Panc1 (cell line): Measurements from ENCODE around the gene SOWAHD.
"Not testable (repeated sequence)": the region's sequence is repeated elsewhere in the genome, so short reads cannot be mapped to it uniquely, and the experiment has no call there.

ENCODE experiments used
- CTCF ChIP-seq: fragments of 450-650 bp; IDR thresholded peaks from 2 replicates; pipeline ENCODE4 v1.5.1; 2017; ENCODE audit warnings: mild to moderate bottlenecking
- POLR2AphosphoS5 ChIP-seq: IDR thresholded peaks from 2 replicates; pipeline ENCODE4 v1.6.1; 2012; ENCODE audit warnings: mild to moderate bottlenecking, low read depth, low read length, moderate library complexity
- SIN3A ChIP-seq: IDR thresholded peaks from 2 replicates; pipeline ENCODE4 v1.6.1; 2012; ENCODE audit warnings: low read depth, mild to moderate bottlenecking, low read length, moderate library complexity, borderline replicate concordance; ENCODE audit not compliant: insufficient read depth
- TCF7L2 ChIP-seq: IDR thresholded peaks from 2 replicates; pipeline ENCODE4 v1.6.1; 2011; ENCODE audit warnings: mild to moderate bottlenecking, low read depth, low read length, inconsistent platforms

GRCh38 chrX:119769388-119769787 is 11.0 kb downstream of the SOWAHD start:
- not testable (repeated sequence) for TF ChIP-seq CTCF, TCF7L2, SIN3A, POLR2AphosphoS5
